H7 (cell line): ENCODE data around the gene SMIM36. TPM values are rescaled to one million over a fixed set of nuclear protein-coding genes. Genes with fewer than 3 reads are reported as not detected.
"Not testable (repeated sequence)": the region's sequence is repeated elsewhere in the genome, so short reads cannot be mapped to it uniquely, and the experiment has no call there.

Source experiments
- DNase-seq: peaks from one replicate; pipeline ENCODE4 v3.0.0; 2012
- H3K27me3 ChIP-seq: 2 replicates; pipeline ENCODE4 v1.6.0; 2011; ENCODE audit warnings: mild to moderate bottlenecking, low read length; ENCODE audit not compliant: control insufficient read depth, insufficient read depth
- H3K36me3 ChIP-seq: replicated peaks from 2 replicates; pipeline ENCODE4 v1.5.1; 2011; ENCODE audit warnings: low read length; ENCODE audit not compliant: control insufficient read depth, insufficient read depth
- H3K4me3 ChIP-seq: 2 replicates; pipeline ENCODE4 v1.5.1; 2011; ENCODE audit warnings: low read depth, mild to moderate bottlenecking, control low read depth, low read length, moderate library complexity; ENCODE audit not compliant: insufficient read depth
- total RNA-seq: library from RNA; depleted of rRNA; stranded (reverse); fragments of >200 nt; shearing (Covaris generic); gene quantifications from 2 replicates; pipeline ENCODE4 v1.2.3, GENCODE V29; 2014

The SMIM36 gene
- total RNA-seq, 1 experiment from 2014 or later: not detected

- Histone ChIP-seq H3K4me3 (no peak overlapping the region), H3K36me3 (no peaks in the 10 kb centered on the region), H3K27me3 (no peaks in the 10 kb centered on the region)
- no peak for DNase-seq
Observed at GRCh38 chr17:55484575-55484974, 26.7 kb downstream of the SMIM36 start.

- no peaks in the 10 kb centered on the region for H3K36me3 ChIP-seq
- no peak for DNase-seq
- H3K4me3 ChIP-seq: no peak overlapping the region
- no peaks in the 10 kb centered on the region for H3K27me3 ChIP-seq
Observed at GRCh38 chr17:55482591-55483389, 28.5 kb downstream of the SMIM36 start.

GRCh38 chr17:55480631-55481315 lies 30.5 kb downstream of the SMIM36 start:
- DNase-seq: no peak

GRCh38 chr17:55479903-55480302 lies 31.3 kb downstream of the SMIM36 start:
- DNase-seq: no peak
- Histone ChIP-seq H3K4me3 (no peak overlapping the region), H3K36me3 (no peaks in the 10 kb centered on the region), H3K27me3 (no peaks in the 10 kb centered on the region)

More at GRCh38 chr17:55480631-55481315, 30.5 kb downstream of the SMIM36 start:
- Histone ChIP-seq H3K36me3 (no peaks in the 10 kb centered on the region), H3K4me3 (no peak overlapping the region), H3K27me3 (no peaks in the 10 kb centered on the region)

GRCh38 chr17:55478971-55479370 lies 32.3 kb downstream of the SMIM36 start:
- H3K27me3 ChIP-seq: no peaks in the 10 kb centered on the region
- H3K36me3 ChIP-seq: no peaks in the 10 kb centered on the region
- H3K4me3 ChIP-seq: no peak overlapping the region
- no peak for DNase-seq

DNA sequence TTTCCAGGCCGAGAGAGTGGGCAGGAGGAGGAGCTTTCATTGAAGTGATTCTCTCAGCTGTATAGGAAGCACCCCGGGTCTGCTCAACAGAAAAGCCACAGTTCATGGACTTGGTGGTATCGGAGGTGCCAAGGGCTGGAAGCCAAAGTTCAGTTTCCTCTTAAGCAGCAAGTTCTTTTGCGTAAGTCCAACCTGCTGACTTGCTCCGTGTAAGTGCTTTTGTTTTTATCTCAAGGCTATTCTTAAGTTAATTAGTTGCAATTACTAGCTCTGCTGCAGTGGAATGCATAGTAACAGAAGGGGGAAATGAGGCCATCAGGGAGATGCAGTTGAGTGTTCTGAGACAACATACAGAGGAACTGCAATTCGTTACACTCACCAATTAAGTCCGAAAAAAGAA lies 44.6 kb downstream of the SMIM36 start:
- peak; percentile 40 for DNase-seq
- no peak overlapping the region for H3K4me3 ChIP-seq
- no peaks in the 10 kb centered on the region for H3K27me3 ChIP-seq

DNA sequence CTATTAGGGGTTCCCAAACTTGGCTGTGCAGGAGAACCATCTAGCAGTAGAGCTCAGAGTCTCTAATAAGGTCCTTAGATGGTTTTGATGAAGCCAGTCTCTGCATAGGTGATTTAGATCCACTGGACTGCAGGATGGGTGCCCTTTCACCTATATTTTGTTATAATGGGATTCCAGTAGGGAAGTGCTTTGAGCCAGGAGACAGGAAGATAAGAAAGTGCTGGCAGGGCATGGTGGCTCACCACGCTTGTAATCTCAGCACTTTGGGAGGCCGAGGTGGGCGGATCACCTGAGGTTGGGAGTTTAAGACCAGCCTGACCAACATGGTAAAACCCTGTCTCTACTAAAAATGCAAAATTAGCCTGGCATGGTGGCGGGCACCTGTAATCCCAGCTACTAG lies 45.5 kb downstream of the SMIM36 start:
- not testable (repeated sequence) for H3K36me3 ChIP-seq, H3K4me3 ChIP-seq, DNase-seq, H3K27me3 ChIP-seq

More for the DNA sequence above, 44.6 kb downstream of the SMIM36 start:
- no peaks in the 10 kb centered on the region for H3K36me3 ChIP-seq

DNA sequence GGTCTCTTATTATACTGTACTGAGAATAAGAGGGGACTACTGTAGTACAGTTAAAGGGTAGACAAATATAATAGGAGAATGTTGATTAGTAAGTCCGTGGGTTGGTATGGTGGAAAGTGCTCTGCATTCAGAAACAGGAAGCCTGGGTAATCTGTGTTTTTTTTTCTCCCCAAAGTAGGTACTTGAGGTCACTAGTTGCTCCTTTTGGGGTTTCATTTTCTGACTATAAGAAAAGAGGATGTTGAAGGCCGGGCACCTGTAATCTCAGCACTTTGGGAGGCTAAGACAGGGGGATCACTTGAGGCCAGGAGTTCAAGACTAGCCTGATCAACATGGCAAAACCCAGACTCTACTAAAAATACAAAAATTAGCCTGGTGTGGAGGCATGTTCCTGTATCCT lies 47.7 kb downstream of the SMIM36 start:
- H3K36me3 ChIP-seq: no peaks in the 10 kb centered on the region
- H3K27me3 ChIP-seq: no peaks in the 10 kb centered on the region
- DNase-seq: no peak
- no peak overlapping the region for H3K4me3 ChIP-seq

- no peaks in the 10 kb centered on the region for H3K27me3 ChIP-seq
- H3K4me3 ChIP-seq: no peak overlapping the region
- no peak for DNase-seq
- no peaks in the 10 kb centered on the region for H3K36me3 ChIP-seq
Observed at GRCh38 chr17:55462711-55463110, 48.5 kb downstream of the SMIM36 start.

GRCh38 chr17:55462234-55462633 lies 49.0 kb downstream of the SMIM36 start:
- H3K27me3 ChIP-seq: no peaks in the 10 kb centered on the region
- no peak for DNase-seq
- H3K36me3 ChIP-seq: no peaks in the 10 kb centered on the region
- H3K4me3 ChIP-seq: no peak overlapping the region

DNA sequence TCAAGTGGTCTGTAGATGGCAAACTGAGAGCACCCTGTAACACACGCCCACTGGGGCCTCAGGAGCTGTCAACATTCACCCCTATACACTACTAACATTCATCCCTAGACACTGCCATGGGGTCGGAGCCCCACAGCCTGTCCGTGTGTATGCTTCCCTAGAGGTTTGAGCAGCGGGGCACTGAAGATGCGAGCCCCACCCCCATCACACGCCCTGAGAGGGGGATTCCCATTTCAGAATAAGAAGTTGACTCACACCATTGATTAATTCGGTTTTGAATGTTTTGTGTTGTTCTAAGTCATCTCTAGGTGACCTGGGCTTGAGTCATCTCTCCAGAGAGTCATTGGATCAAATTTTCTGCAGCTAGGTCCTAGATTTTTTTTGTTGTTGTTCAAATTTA lies 52.3 kb downstream of the SMIM36 start:
- Histone ChIP-seq H3K27me3 (no peaks in the 10 kb centered on the region), H3K4me3 (no peak overlapping the region), H3K36me3 (no peaks in the 10 kb centered on the region)
- no peak for DNase-seq

DNA sequence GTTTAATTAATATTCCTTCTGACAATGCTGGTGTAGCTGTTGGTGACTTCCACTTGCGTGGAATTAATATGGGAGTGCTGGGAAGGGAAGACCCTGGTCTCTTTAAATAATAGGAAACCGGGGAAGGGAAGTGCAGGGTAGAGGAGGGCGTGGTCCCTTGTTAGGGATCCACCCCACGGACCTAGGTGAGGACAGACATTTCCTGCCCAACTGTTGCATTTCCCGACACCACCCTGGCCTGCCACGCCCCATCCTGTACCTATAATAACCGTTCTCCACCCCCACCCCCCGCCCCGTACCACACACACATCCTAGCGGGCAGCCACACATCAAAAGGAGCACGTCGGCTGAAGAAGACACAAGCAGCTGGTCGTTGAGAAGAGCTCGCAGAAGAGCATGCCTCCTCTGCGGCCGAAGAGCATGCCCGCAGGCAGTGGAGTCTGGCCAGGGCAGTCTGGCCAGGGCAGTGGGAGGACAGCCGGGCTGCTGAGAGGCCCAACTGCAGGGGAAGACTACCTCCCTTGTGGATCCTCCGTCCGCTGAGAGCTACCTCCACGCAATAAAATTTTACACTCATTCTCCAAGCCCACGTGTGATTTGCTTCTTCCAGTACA lies 52.9 kb downstream of the SMIM36 start:
- Histone ChIP-seq H3K27me3 (no peaks in the 10 kb centered on the region), H3K36me3 (no peaks in the 10 kb centered on the region), H3K4me3 (no peak overlapping the region)
- DNase-seq: no peak

- Histone ChIP-seq H3K27me3 (no peaks in the 10 kb centered on the region), H3K4me3 (no peak overlapping the region), H3K36me3 (no peaks in the 10 kb centered on the region)
- DNase-seq: no peak
Observed at GRCh38 chr17:55456307-55457240, 54.7 kb downstream of the SMIM36 start.

DNA sequence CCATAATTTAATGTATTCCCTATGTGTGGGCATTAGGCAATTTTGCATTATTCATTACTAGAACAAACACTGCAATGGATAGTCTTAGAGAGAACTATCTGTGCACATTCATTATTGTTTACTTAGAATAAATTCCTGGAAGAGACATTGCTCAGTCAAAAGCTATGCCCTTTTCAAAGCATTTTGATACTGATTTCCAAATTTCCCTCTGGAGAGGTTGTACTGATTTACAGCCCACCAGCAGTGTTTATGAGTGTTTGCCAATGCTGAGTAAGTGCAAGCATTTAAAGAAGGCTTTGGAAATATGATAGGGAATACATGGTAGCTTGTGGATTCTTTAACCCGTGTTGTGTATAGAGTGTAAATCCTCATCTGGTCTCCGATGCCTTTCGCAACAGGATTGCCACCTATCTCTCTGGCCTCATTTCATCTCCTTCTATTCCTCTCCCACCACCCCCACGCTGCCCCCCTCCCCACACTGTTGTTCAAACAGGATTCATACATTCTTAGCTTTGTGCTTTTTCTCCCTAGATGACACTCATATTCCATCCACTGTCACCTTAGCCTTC lies 56.3 kb downstream of the SMIM36 start:
- H3K36me3 ChIP-seq: no peaks in the 10 kb centered on the region
- DNase-seq: no peak
- no peaks in the 10 kb centered on the region for H3K27me3 ChIP-seq
- no peak overlapping the region for H3K4me3 ChIP-seq
